ENCODE results near the gene FFAR4. TPM values are rescaled to one million over a fixed set of nuclear protein-coding genes. Genes with fewer than 3 reads are reported as not detected.

FFAR4 gene
- total and polyA plus RNA-seq, 2 experiments from 2014 or later, result 0.06 TPM; not detected in 1

GRCh38 chr10:93579985-93580711 lies 13.7 kb downstream of the FFAR4 start:
- Histone ChIP-seq H3K36me3 (ENCODE audit: insufficient read depth) (no peaks in the 10 kb centered on the region), H3K9me2 (ENCODE audit: insufficient read depth) (no peaks in the 10 kb centered on the region), H4K20me1 (replicated peaks; ENCODE audit: insufficient read depth) (no peaks in the 10 kb centered on the region), H3K27me3 (ENCODE audit: insufficient read depth) (0 out of 2 replicates have a peak, but pooled peaks cover 2% of the 10 kb centered on the region), H3K4me2 (no peak overlapping the region), H3K4me1 (ENCODE audit: insufficient read depth) (no peaks in the 10 kb centered on the region), H3K27ac (ENCODE audit: low read depth) (no peak overlapping the region), H3F3A (replicated peaks; ENCODE audit: low read depth) (no peaks in the 10 kb centered on the region), H3K79me2 (replicated peaks; ENCODE audit: insufficient read depth) (no peaks in the 10 kb centered on the region), H3K4me3 (no peak overlapping the region), H2AFZ (no peak overlapping the region)
- H3K4me1 Mint-ChIP-seq, result no peaks in the 10 kb centered on the region
- H3K9me3 Mint-ChIP-seq, result no peaks in the 10 kb centered on the region
- TF ChIP-seq REST (IDR thresholded peaks at IDR 0.05; ENCODE audit: unreplicated experiment) (no peak), ETS1 (IDR thresholded peaks at IDR 0.05) (no peak), CTCF (conservative IDR thresholded peaks at IDR 0.05; ENCODE audit: low read depth in 2 of 2) (no peak), ZNF114 (CRISPR knock-in tag; IDR thresholded peaks at IDR 0.05) (no peak), ZNF331 (CRISPR knock-in tag; IDR thresholded peaks at IDR 0.05; ENCODE audit: low read depth) (no peak), NANOG (IDR thresholded peaks at IDR 0.05; ENCODE audit: borderline replicate concordance) (no peak), EZH2phosphoT487 (IDR thresholded peaks at IDR 0.05; ENCODE audit: unreplicated experiment) (no peak), JUNB (IDR thresholded peaks at IDR 0.05; ENCODE audit: unreplicated experiment) (no peak), POLR2AphosphoS5 (IDR thresholded peaks at IDR 0.05; ENCODE audit: low read depth) (no peak), EZH2 (IDR thresholded peaks at IDR 0.05; ENCODE audit: low read depth, unreplicated experiment) (no peak), CREB1 (CRISPR knock-in tag; IDR thresholded peaks at IDR 0.05; ENCODE audit: low read depth) (no peak), STAT1 (IDR thresholded peaks at IDR 0.05; ENCODE audit: unreplicated experiment) (no peak), ZNF462 (CRISPR knock-in tag; IDR thresholded peaks at IDR 0.05) (no peak)
- DNase-seq (ENCODE audit: low spot score) (no peak), ATAC-seq (no peak)
- H3K27me3 Mint-ChIP-seq (ENCODE audit: insufficient read depth, low read depth, poor library complexity), result peaks cover 2% of the 10 kb centered on the region
- H3K36me3 Mint-ChIP-seq (ENCODE audit: low read depth), result no peaks in the 10 kb centered on the region
- no peak overlapping the region for H3K4me3 Mint-ChIP-seq
- H3K27ac Mint-ChIP-seq, result no peak overlapping the region
